IPS-NIHi7 (cell line): ENCODE results near the gene GABBR2.

Source experiments
- DNase-seq: peaks from one replicate; pipeline ENCODE4 v3.0.0; 2012; ENCODE audit warnings: mixed read lengths; ENCODE audit errors: extremely low spot score

Gene GABBR2

DNA sequence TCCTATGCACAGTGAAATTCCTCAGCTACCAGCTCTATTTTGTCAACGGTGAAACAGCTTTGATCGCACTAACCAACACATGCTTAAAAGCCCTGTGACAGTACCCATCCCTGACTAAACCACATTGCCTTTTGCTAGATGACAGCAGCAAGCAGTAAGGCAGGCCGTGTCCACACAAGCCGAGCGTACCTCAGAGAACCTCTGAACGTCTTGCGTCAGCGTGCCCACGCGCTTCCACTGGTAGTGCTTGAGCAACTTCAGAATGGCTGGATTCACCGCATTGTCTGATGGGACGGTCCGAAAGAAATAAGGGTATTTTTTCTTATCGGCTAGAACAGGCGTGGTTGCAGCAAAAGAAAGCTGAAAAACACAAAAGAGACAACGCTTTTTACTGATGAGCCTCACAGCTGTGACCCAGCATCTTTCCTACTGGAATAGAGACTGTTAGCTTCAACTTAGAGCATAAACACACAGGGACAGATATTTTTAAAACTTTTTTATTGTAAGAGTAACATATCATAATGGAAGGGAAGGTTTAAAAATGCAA, 167.0 kb downstream of the GABBR2 start:
- DNase-seq, result no peak

DNA sequence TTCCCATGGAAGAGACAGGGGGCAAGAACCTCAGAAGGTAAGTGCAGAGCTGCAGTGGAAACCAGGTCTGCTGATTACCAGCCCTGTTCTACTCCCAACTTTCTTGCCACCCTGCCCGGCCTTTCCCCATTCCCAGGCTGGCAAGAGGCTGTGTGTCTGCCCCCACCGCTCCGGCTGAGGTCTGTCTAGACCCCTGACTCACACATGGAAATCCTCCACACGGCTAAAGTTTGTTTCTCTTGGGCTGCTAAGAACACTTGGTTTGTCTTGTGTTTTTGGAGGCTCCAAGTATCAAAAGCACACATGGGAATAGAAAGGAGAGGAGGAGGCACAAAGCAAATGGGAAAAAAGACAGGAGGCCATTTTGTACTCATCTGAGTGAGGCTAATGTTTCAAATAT, 168.3 kb downstream of the GABBR2 start:
- DNase-seq, result no peak

DNA sequence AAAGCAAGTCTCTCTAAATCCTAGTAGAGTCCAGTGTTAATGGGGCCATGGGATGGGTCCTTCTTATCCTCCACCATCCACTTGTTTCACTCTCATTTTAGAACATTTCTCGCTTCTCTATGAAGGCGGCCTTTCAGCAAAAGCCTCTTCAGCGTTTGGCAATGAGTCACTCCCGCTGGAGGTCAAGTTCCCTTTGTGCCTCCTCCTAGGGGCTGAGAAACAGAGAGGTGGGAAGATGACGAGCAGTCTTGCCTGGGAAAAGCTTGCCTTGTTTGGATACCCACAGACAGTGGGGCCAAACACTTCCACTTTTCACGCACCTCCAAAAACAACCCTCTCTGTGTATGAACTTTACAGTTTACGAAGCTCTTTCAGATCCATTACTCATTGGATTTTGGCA, 168.8 kb downstream of the GABBR2 start:
- peak; percentile 29 for DNase-seq

GRCh38 chr9:98538626-98539031, 170.1 kb downstream of the GABBR2 start:
- no peak for DNase-seq

DNA sequence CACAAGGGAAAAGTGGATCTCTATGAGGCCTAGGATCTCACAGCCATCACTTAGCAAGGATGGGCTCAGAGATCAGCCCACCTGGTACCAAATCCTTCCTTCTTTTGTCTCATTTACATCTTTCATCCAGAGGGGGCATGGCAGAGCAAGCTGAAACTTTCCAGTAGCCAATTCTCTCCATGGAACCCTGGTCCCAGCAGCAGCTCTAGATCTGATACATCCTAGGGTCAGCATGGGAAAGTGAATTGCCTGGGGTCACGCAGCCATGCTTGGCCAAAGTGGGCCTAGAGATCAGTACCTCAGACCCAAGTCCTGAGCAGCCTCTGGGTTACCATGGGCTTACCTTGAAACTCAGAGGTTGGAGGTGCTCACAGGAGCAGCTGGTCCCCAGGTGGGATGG, 170.5 kb downstream of the GABBR2 start:
- no peak for DNase-seq

GRCh38 chr9:98536542-98537173, 172.1 kb downstream of the GABBR2 start:
- peak; percentile 70 for DNase-seq

DNA sequence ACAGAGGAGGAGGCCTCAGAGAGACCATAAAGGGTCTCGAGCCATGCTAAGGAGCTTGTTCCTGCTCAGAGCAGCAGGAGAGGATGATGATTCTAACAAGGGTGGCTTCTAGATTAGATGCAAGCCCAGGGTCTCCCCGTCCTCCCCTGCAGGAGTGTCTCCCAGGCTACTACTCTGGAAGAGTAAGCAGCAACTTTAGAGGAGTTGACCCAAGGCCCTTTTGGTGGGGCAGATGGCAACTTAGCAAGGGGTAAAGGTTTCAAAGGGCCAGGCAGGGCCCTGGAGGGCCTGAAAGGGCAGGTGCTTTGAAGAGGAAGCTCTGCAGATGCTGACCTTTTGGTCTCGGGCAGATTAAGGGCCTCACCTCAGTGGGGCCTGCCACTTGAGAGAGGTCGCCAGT, 174.9 kb downstream of the GABBR2 start:
- DNase-seq, result no peak

- no peak for DNase-seq
Measured at GRCh38 chr9:98533132-98533531, 175.6 kb downstream of the GABBR2 start.

GRCh38 chr9:98532574-98532973, 176.2 kb downstream of the GABBR2 start:
- DNase-seq, result no peak

DNA sequence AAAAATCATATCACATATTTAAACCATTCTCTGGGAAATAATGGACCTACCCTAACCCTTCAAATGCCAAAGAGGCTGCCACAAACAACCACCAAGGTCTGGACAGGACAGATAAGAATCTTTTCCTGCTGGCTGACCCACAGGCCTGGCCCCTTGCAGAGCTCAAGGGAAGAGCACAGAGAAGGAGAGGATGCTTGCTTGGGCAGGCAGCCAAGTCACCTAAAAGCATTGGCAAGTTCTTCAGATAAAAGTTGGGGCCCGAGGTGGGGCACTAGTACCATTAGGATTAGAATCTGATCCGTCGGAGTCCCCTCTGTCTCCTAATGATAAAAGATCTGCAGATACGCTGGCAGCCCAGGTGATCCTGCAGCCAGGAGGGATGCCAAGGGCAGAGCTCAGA, 176.6 kb downstream of the GABBR2 start:
- no peak for DNase-seq

DNA sequence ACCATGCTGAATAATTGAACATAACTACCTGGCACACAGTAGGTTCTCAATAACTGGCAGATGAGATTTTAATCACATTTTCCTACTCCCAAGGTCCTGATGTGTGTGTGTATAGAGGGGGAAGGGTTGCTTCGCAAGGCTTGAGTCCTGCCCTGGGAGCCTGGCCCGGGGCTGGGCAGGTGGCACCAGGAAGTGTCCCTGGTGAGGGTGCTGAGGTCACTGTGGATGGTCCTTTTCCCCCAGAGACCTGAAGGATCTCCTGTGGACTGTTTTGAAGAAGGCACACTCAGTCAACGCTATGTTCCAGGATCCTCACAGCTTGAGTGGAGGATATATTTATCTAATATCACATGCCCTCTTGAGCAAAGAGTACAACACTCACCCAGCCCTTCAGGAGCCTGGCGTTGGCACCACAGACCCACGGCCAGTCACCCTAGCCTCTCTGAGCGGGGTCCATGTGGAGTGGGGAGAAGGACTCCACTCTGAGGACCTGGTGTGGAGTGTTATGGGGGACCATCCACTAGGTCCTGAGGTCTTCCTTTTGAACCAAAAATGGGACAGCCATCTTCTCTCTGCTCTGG, 177.8 kb downstream of the GABBR2 start:
- DNase-seq, result no peak

- DNase-seq, result no peak
Measured at GRCh38 chr9:98530275-98530674, 178.5 kb downstream of the GABBR2 start.

- DNase-seq, result no peak
Measured at GRCh38 chr9:98529841-98530240, 178.9 kb downstream of the GABBR2 start.

DNA sequence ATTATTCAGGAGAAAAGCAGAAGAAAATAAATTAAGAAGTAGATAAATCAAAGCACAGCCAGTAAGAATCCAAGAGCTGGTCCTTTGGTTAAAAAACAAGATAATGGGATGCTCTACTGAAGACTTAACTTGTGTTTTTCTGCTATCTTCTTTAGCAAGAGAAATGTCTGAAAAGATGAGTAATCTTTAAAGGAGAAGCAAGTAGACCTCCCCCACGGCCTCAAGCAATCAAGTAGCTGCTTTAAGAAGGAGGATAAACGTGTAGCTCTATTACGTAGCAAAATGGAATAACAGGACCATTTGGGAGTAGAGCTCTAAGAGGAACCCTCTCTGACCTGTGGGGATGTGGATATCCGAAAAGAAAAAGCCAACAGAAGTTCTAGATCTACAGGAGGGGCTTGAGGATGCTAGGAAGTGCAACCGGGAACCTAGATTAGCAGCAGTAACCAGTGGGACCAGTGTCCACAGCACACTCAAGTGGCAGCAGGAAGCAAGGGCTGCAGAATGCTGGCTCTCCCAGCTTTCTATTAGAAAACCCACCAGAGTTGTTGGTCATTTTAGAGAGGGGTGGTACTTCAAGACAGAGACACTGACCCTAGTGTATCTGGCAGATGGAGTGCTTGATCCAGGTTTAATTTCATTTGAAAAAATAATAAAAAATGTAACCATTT, 185.4 kb downstream of the GABBR2 start:
- peak; percentile 76 for DNase-seq

DNA sequence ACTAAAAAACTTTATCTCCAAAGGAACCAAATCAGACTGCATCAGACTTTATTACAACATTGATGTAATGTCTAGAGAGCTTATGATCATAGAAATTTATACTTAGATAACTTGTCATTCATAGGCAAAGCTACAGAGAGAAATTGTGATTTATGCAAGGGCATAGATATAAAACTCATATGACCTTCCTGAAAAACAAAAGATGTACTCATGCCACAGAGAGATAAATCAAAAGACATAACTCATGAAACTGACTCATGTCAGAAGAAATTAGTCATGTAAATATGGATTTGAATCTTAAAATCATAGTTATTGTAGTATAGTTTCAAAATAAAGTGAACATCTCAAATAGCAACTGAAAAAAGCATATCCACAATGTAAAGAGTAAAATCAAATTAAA, 186.2 kb downstream of the GABBR2 start:
- DNase-seq, result no peak

DNA sequence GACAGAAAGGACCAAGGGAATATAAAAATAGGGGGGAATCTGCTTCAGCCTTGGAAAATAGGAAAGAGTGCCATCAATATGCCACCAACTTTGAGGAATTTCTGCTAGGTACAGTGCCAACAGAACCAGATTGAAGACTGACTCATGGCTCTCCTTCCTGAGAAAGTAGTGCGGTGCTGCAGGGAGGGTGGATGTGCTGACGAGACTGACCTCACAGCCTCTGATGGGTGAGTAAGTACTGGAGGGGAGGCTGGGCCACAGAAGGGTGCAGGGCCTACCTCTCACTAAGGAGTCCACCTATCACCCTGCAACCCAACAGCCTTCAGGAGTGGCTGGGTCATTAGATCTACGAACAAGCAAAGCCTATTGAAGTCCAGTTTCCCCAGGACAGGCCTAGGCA, 187.6 kb downstream of the GABBR2 start:
- no peak for DNase-seq

- DNase-seq, result no peak
Measured at GRCh38 chr9:98520221-98520960, 188.3 kb downstream of the GABBR2 start.

- DNase-seq, result no peak
Measured at GRCh38 chr9:98519641-98520040, 189.1 kb downstream of the GABBR2 start.

DNA sequence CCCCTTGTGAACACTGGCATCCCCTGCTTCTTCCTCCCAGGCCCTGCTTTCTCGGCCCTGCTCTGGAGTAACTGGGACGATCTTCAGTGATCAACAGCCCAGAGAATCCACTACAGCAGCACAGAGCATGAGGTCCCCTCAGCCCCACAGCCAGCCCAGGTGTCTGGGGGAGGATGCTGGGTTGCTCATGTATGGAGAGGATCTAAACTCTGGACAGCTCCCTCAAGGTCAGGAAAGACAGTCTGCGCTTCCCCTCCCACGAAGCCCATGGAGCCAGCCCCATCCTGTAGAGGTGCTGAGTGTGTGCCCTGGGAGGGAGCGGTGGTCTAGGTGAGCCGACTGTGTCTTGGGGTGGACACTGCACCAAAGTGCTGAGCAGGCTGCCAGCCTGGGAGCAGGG, 190.2 kb downstream of the GABBR2 start:
- no peak for DNase-seq

- DNase-seq, result no peak
Measured at GRCh38 chr9:98517761-98518160, 191.0 kb downstream of the GABBR2 start.

DNA sequence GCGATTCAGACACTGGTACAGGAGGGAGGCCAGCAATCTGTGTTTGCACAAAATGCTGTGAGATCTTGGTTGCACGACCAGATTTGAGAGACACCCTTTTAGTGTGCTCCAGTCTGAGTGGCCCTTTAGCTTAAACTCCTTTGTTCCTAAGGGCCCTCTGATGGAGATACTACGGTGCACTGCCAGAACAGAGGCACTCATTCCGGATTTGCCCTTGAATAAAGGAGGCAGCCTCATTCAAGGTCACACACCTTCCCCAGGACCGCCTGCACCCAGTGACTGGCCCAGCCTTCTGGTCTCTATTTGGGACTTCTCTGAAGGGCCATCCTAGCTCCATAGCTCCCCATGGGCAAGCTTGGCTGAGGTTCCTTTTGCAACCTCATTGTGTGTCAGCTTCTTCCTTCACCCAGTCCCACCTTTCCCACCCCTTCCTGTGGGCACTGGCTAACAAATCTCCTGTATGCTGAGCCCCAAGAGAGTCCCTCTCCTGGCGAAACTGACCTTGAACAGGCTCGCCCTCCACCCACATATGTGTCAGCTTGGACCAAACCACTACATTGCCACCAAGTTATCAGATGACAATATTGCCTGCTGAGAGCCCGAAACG, 191.7 kb downstream of the GABBR2 start:
- DNase-seq, result no peak
